ENCODE data around the gene FAM50B.

FAM50B gene

GRCh38 chr6:3806169-3806922, 42.8 kb upstream of the FAM50B start:
- H3K4me2 ChIP-seq: no peak overlapping the region
- H4K20me1 ChIP-seq: no peaks in the 10 kb centered on the region
- H3K27ac ChIP-seq: no peak overlapping the region
- no peak overlapping the region for H3K9ac ChIP-seq
- no peak overlapping the region for H3K4me3 ChIP-seq
- no peaks in the 10 kb centered on the region for H3K9me3 ChIP-seq (replicated peaks in 1 of 11)
- H3K36me3 ChIP-seq: no peaks in the 10 kb centered on the region
- TF ChIP-seq Cebpa-rat (IDR thresholded peaks at IDR 0.05): no peak
- peaks cover 1 to 28% (median 4%) of the 10 kb centered on the region in 10 experiments for H3K4me1 ChIP-seq
- H3K27me3 ChIP-seq: no peaks in the 10 kb centered on the region

- H4K20me1 ChIP-seq: no peaks in the 10 kb centered on the region
- no peaks in the 10 kb centered on the region for H3K36me3 ChIP-seq
- TF ChIP-seq Cebpa-rat (IDR thresholded peaks at IDR 0.05): no peak
- no peak overlapping the region for H3K9ac ChIP-seq
- H3K4me3 ChIP-seq: no peak overlapping the region
- no peak overlapping the region for H3K27ac ChIP-seq
- no peaks in the 10 kb centered on the region for H3K27me3 ChIP-seq
- peaks cover 6 to 25% (median 10%) of the 10 kb centered on the region in 10 experiments for H3K4me1 ChIP-seq
- H3K4me2 ChIP-seq: no peak overlapping the region
- H3K9me3 ChIP-seq (replicated peaks in 1 of 11): no peaks in the 10 kb centered on the region
Observed at GRCh38 chr6:3808199-3808598, 41.0 kb upstream of the FAM50B start.

- TF ChIP-seq Cebpa-rat (IDR thresholded peaks at IDR 0.05): no peak
Observed at GRCh38 chr6:3808759-3809514, 40.2 kb upstream of the FAM50B start.

GRCh38 chr6:3809515-3809891, 39.7 kb upstream of the FAM50B start:
- Histone ChIP-seq H3K4me1 (peaks cover 15 to 28% (median 18%) of the 10 kb centered on the region in 10 experiments), H3K4me3 (no peak overlapping the region), H4K20me1 (no peaks in the 10 kb centered on the region), H3K36me3 (no peaks in the 10 kb centered on the region), H3K27me3 (no peaks in the 10 kb centered on the region), H3K9me3 (replicated peaks in 1 of 11) (no peaks in the 10 kb centered on the region), H3K4me2 (no peak overlapping the region), H3K9ac (no peak overlapping the region), H3K27ac (no peak overlapping the region)
- TF ChIP-seq Cebpa-rat (IDR thresholded peaks at IDR 0.05): no peak

More at GRCh38 chr6:3808759-3809514, 40.2 kb upstream of the FAM50B start:
- Histone ChIP-seq H3K4me2 (no peak overlapping the region), H3K4me3 (no peak overlapping the region), H3K4me1 (peaks cover 13 to 30% (median 17%) of the 10 kb centered on the region in 10 experiments), H3K36me3 (no peaks in the 10 kb centered on the region), H3K27me3 (no peaks in the 10 kb centered on the region), H3K9me3 (replicated peaks in 1 of 11) (no peaks in the 10 kb centered on the region), H3K27ac (no peak overlapping the region), H4K20me1 (no peaks in the 10 kb centered on the region), H3K9ac (no peak overlapping the region)

- no peak overlapping the region for H3K9ac ChIP-seq
- no peaks in the 10 kb centered on the region for H3K9me3 ChIP-seq (replicated peaks in 1 of 11)
- no peak overlapping the region for H3K4me3 ChIP-seq
- H4K20me1 ChIP-seq: no peaks in the 10 kb centered on the region
- H3K27me3 ChIP-seq: no peaks in the 10 kb centered on the region
- no peak overlapping the region for H3K27ac ChIP-seq
- H3K36me3 ChIP-seq: no peaks in the 10 kb centered on the region
- H3K4me1 ChIP-seq: peaks cover 15 to 23% (median 18%) of the 10 kb centered on the region in 10 experiments
- no peak overlapping the region for H3K4me2 ChIP-seq
- no peak for TF ChIP-seq Cebpa-rat (IDR thresholded peaks at IDR 0.05)
Observed at GRCh38 chr6:3809982-3810381, 39.2 kb upstream of the FAM50B start.

- H3K4me2 ChIP-seq: no peak overlapping the region
Observed at GRCh38 chr6:3811191-3811590, 38.0 kb upstream of the FAM50B start.

GRCh38 chr6:3812596-3812995, 36.6 kb upstream of the FAM50B start:
- H4K20me1 ChIP-seq: no peaks in the 10 kb centered on the region
- H3K4me3 ChIP-seq: no peak overlapping the region
- peak overlapping the region; percentile 67 to 91 (median 81) for H3K4me2 ChIP-seq
- H3K27me3 ChIP-seq: no peaks in the 10 kb centered on the region
- H3K9ac ChIP-seq: no peak overlapping the region
- H3K27ac ChIP-seq: peak overlapping the region in 1 of 11 experiments; percentile 52; a peak in 1 of 22 replicates
- no peaks in the 10 kb centered on the region for H3K36me3 ChIP-seq
- peaks cover 15 to 22% (median 18%) of the 10 kb centered on the region in 10 experiments for H3K4me1 ChIP-seq
- TF ChIP-seq Cebpa-rat (IDR thresholded peaks at IDR 0.05): no peak
- H3K9me3 ChIP-seq (replicated peaks in 1 of 11): no peaks in the 10 kb centered on the region

More at GRCh38 chr6:3811191-3811590, 38.0 kb upstream of the FAM50B start:
- no peak for TF ChIP-seq Cebpa-rat (IDR thresholded peaks at IDR 0.05)
- peaks cover 15 to 22% (median 18%) of the 10 kb centered on the region in 10 experiments for H3K4me1 ChIP-seq
- H4K20me1 ChIP-seq: no peaks in the 10 kb centered on the region
- no peaks in the 10 kb centered on the region for H3K36me3 ChIP-seq
- no peak overlapping the region for H3K4me3 ChIP-seq
- no peak overlapping the region for H3K27ac ChIP-seq
- H3K9ac ChIP-seq: no peak overlapping the region
- H3K27me3 ChIP-seq: no peaks in the 10 kb centered on the region
- H3K9me3 ChIP-seq (replicated peaks in 1 of 11): no peaks in the 10 kb centered on the region

GRCh38 chr6:3813150-3813780, 35.9 kb upstream of the FAM50B start:
- Histone ChIP-seq H4K20me1 (no peaks in the 10 kb centered on the region), H3K9me3 (replicated peaks in 1 of 11) (no peaks in the 10 kb centered on the region), H3K9ac (peak overlapping the region in 3 of 11 experiments; percentile 5 to 31 (median 17); a peak in 1 of 22 replicates), H3K4me1 (peaks cover 15 to 22% (median 18%) of the 10 kb centered on the region in 10 experiments), H3K4me3 (peak overlapping the region in 1 of 10 experiments; percentile 11; a peak in 2 of 20 replicates), H3K27me3 (no peaks in the 10 kb centered on the region), H3K36me3 (no peaks in the 10 kb centered on the region), H3K4me2 (peak overlapping the region; percentile 67 to 91 (median 81)), H3K27ac (peak overlapping the region in 3 of 11 experiments; percentile 14 to 52 (median 39); a peak in 4 of 22 replicates)
- TF ChIP-seq Cebpa-rat (IDR thresholded peaks at IDR 0.05): no peak

GRCh38 chr6:3813918-3814317, 35.3 kb upstream of the FAM50B start:
- no peaks in the 10 kb centered on the region for H3K27me3 ChIP-seq
- no peak overlapping the region for H3K4me3 ChIP-seq
- H3K4me2 ChIP-seq: peak overlapping the region; percentile 67 to 91 (median 81); a peak in 21 of 22 replicates
- no peaks in the 10 kb centered on the region for H3K9me3 ChIP-seq (replicated peaks in 1 of 11)
- no peak for TF ChIP-seq Cebpa-rat (IDR thresholded peaks at IDR 0.05)
- H3K36me3 ChIP-seq: no peaks in the 10 kb centered on the region
- H3K9ac ChIP-seq: no peak overlapping the region
- H4K20me1 ChIP-seq: no peaks in the 10 kb centered on the region
- peaks cover 15 to 22% (median 18%) of the 10 kb centered on the region in 10 experiments for H3K4me1 ChIP-seq
- H3K27ac ChIP-seq: peak overlapping the region in 2 of 11 experiments; percentile 39 to 52; a peak in 3 of 22 replicates
